K562 (cell line): ENCODE results near the gene DEGS2. TPM values are rescaled to one million over a fixed set of nuclear protein-coding genes. Genes with fewer than 3 reads are reported as not detected.

Experiments used
- ATAC-seq: fragments of 200-7000 bp; cut with Tn5 transposase; 3 replicates; pipeline ENCODE4 v1.9.1; 2020; ENCODE audit warnings: moderate library complexity
- BruUV-seq: library from RNA; stranded (reverse); fragments of 400-500 nt; replicated peaks from 2 replicates; lab custom pipeline; 2021; lab: Mats Ljungman, UMichigan
- CTCF ChIA-PET: fragments of 300-600 bp; formaldehyde crosslinking; extraction: SDS; loops from one replicate; lab custom pipeline; 2021; ENCODE audit warnings: low intra/inter-chr PET ratio; lab: Yijun Ruan, JAX
- POLR2A ChIA-PET: fragments of 300-600, 350-650 bp; sonication (Branson Sonifier 250); formaldehyde crosslinking; extraction: SDS; loops from one replicate; lab custom pipeline; 2021; ENCODE audit warnings: antibody characterized with exemption, inconsistent platforms; lab: Yijun Ruan, JAX
- DNase-seq, 4 experiments: peaks; one replicate each; pipeline versions ENCODE4 v3.0.0 to v3.0.0-alpha.2; 2011 to 2018; ENCODE audit warnings: low spot score in 3 of 4, mixed read lengths in 3 of 4; ENCODE audit errors: extremely low read depth in 1 of 4
- FAIRE-seq: peaks from 2 replicates; lab custom pipeline; 2011; peaks lifted over from hg19 to GRCh38; lab: Jason Lieb, UNC
- H2AFZ ChIP-seq: 2 replicates; pipeline ENCODE4 v1.6.0; 2011; ENCODE audit warnings: low read depth, low read length, control low read depth, inconsistent platforms
- H3K27ac ChIP-seq: fragments of 200-600 bp; 3 replicates; pipeline ENCODE4 v1.8.0; 2011; ENCODE audit warnings: low read depth, mild to moderate bottlenecking, control low read depth, inconsistent platforms, low read length, moderate library complexity, mixed read lengths; ENCODE audit errors: extremely low read depth
- H3K27me3 ChIP-seq, 2 experiments: fragments of 300-600 bp in 1 of 2; 2 replicates in 1 of 2; 3 replicates in 1 of 2; pipeline versions ENCODE4 v1.6.0 to v1.8.0; 2011; ENCODE audit warnings: inconsistent platforms in 2 of 2, low read length in 2 of 2, mild to moderate bottlenecking in 1 of 2, mixed read lengths in 1 of 2, moderate library complexity in 1 of 2; ENCODE audit not compliant: control insufficient read depth in 2 of 2, insufficient read depth in 2 of 2
- H3K36me3 ChIP-seq: fragments of 300-600 bp; 3 replicates; pipeline ENCODE4 v1.8.0; 2011; ENCODE audit warnings: mild to moderate bottlenecking, low read length, inconsistent platforms; ENCODE audit not compliant: control insufficient read depth, insufficient read depth
- H3K4me1 ChIP-seq, 2 experiments: fragments of 200-600 bp in 1 of 2; replicated peaks in 1 of 2; 2 replicates in 1 of 2; 3 replicates in 1 of 2; pipeline versions ENCODE4 v1.5.1 to v1.8.0; 2011; ENCODE audit warnings: inconsistent platforms in 2 of 2, low read length in 2 of 2, mild to moderate bottlenecking in 1 of 2, mixed read lengths in 1 of 2, moderate library complexity in 1 of 2; ENCODE audit not compliant: control insufficient read depth in 2 of 2, insufficient read depth in 2 of 2
- H3K4me2 ChIP-seq: 2 replicates; pipeline ENCODE4 v1.6.1; 2011; ENCODE audit warnings: low read length, control low read depth, inconsistent platforms, mixed read lengths; ENCODE audit not compliant: insufficient read depth
- H3K4me3 ChIP-seq: fragments of 200-600 bp; sonication (generic), shearing (Covaris generic); 2 replicates; pipeline ENCODE4 v1.5.1; 2016; ENCODE audit warnings: control low read depth, inconsistent platforms
- H3K79me2 ChIP-seq: fragments of 200-600 bp; 3 replicates; pipeline ENCODE4 v1.8.0; 2011; ENCODE audit warnings: low read length, inconsistent platforms; ENCODE audit not compliant: control insufficient read depth, insufficient read depth
- H3K9ac ChIP-seq, 2 experiments: 2 replicates each; pipeline versions ENCODE4 v1.6.0 to v1.6.1; 2011; ENCODE audit warnings: low read depth in 2 of 2, low read length in 2 of 2, control low read depth in 1 of 2, inconsistent platforms in 1 of 2, mild to moderate bottlenecking in 1 of 2, mixed read lengths in 1 of 2; ENCODE audit not compliant: insufficient read depth in 1 of 2
- H3K9me1 ChIP-seq: one replicate; pipeline ENCODE4 v1.6.0; 2011; ENCODE audit warnings: inconsistent platforms, mild to moderate bottlenecking, low read length, moderate library complexity; ENCODE audit not compliant: control insufficient read depth, insufficient read depth
- H3K9me3 ChIP-seq: replicated peaks from 2 replicates; pipeline ENCODE4 v1.5.1; 2011; ENCODE audit warnings: low read depth, low read length, inconsistent platforms; ENCODE audit not compliant: control insufficient read depth, insufficient read depth
- H4K20me1 ChIP-seq: replicated peaks from 2 replicates; pipeline ENCODE4 v1.6.1; 2011; ENCODE audit warnings: low read length, inconsistent platforms, mixed read lengths; ENCODE audit not compliant: control insufficient read depth, insufficient read depth
- ARID3B ChIP-seq: fragments of 250-450 bp; sonication (Bioruptor Pico); IDR thresholded peaks from 2 replicates; pipeline ENCODE4 v1.4.0; 2020; ENCODE audit warnings: borderline replicate concordance
- ATF4 ChIP-seq: fragments of 450-650 bp; formaldehyde crosslinking; IDR thresholded peaks from 2 replicates; pipeline ENCODE4 v1.4.0; 2022; ENCODE audit warnings: mild to moderate bottlenecking, moderate library complexity
- CREB1 ChIP-seq, 2 experiments: sonication (generic) in 1 of 2; formaldehyde crosslinking in 1 of 2; IDR thresholded peaks; 2 replicates each; pipeline versions ENCODE4 v1.6.1 to v1.8.0; 2012 to 2022; ENCODE audit warnings: inconsistent platforms in 1 of 2, mild to moderate bottlenecking in 1 of 2, missing genetic modification reagents in 1 of 2, moderate library complexity in 1 of 2
- CREM ChIP-seq: IDR thresholded peaks from 2 replicates; pipeline ENCODE4 v1.6.1; 2014; ENCODE audit warnings: antibody characterized with exemption, low read depth
- FOS ChIP-seq: IDR thresholded peaks from 3 replicates; pipeline ENCODE4 v1.6.1; 2011; ENCODE audit not compliant: insufficient read length; ENCODE audit errors: extremely low read depth
- FOXJ3 ChIP-seq: sonication (generic); formaldehyde crosslinking; IDR thresholded peaks from 2 replicates; pipeline ENCODE4 v1.4.0; 2020; ENCODE audit warnings: mild to moderate bottlenecking, missing genetic modification reagents
- GMEB1 ChIP-seq: fragments of 250-450 bp; sonication (Bioruptor Pico); IDR thresholded peaks from 2 replicates; pipeline ENCODE4 v1.4.0; 2020; ENCODE audit warnings: mild to moderate bottlenecking
- HDGF ChIP-seq: fragments of 450-650 bp; IDR thresholded peaks from 2 replicates; pipeline ENCODE4 v1.6.1; 2016
- HMGN3 ChIP-seq: IDR thresholded peaks from 2 replicates; pipeline ENCODE4 v1.6.1; 2011; ENCODE audit warnings: borderline replicate concordance, low read depth, mild to moderate bottlenecking, mixed read lengths, low read length; ENCODE audit not compliant: insufficient read length; ENCODE audit errors: extremely low read depth
- MITF ChIP-seq: IDR thresholded peaks from 2 replicates; pipeline ENCODE4 v1.6.1; 2014; ENCODE audit warnings: antibody characterized with exemption
- NCOR1 ChIP-seq: fragments of 450-650 bp; IDR thresholded peaks from 2 replicates; pipeline ENCODE4 v1.6.1; 2016; ENCODE audit warnings: mild to moderate bottlenecking, moderate library complexity
- POLR2AphosphoS2 ChIP-seq: IDR thresholded peaks from 2 replicates; pipeline ENCODE4 v1.6.1; 2012; ENCODE audit warnings: low read length, improper control_type of control experiment
- POLR2H ChIP-seq: IDR thresholded peaks from 2 replicates; pipeline ENCODE4 v1.6.1; 2016; ENCODE audit warnings: missing genetic modification characterization, low read depth, mild to moderate bottlenecking, control low read depth, missing compliant biosample characterization, moderate library complexity
- RCOR1 ChIP-seq, 2 experiments: IDR thresholded peaks; 2 replicates each; pipeline ENCODE4 v1.6.1; 2012; ENCODE audit warnings: low read depth in 2 of 2, low read length in 2 of 2, borderline replicate concordance in 1 of 2, improper control_type of control experiment in 1 of 2
- SMAD4 ChIP-seq: fragments of 250-450 bp; sonication (Bioruptor Pico); conservative IDR thresholded peaks from 2 replicates; pipeline ENCODE4 v1.8.0; 2021; ENCODE audit warnings: inconsistent platforms, mild to moderate bottlenecking, moderate library complexity
- TBL1XR1 ChIP-seq, 2 experiments: IDR thresholded peaks; 2 replicates each; pipeline ENCODE4 v1.6.1; 2012; ENCODE audit warnings: improper control_type of control experiment in 2 of 2, low read length in 2 of 2, mild to moderate bottlenecking in 1 of 2
- ZNF23 ChIP-seq: fragments of 250-450 bp; sonication (Bioruptor Pico); IDR thresholded peaks from 2 replicates; pipeline ENCODE4 v1.4.0; 2020; ENCODE audit warnings: mild to moderate bottlenecking
- WGBS: fragments of 100-300 bp; shearing (Covaris generic); methylation state at CpG from one replicate; pipeline ENCODE4 v1.1.6; 2016; ENCODE audit warnings: low coverage, mixed read lengths; ENCODE audit not compliant: insufficient coverage; ENCODE audit errors: missing lambda C conversion rate; 5-methylcytosine and 5-hydroxymethylcytosine counted together
- in situ Hi-C: fragments of 300-500 bp; cut with MboI; formaldehyde crosslinking; loops from 4 replicates; pipeline ENCODE4 v1.15.0; 2018; ENCODE audit warnings: inconsistent platforms, mixed read lengths
- intact Hi-C: fragments of 100-400 bp; cut with micrococcal nuclease; formaldehyde crosslinking; loops from 2 replicates; pipeline ENCODE4 v1.14.2; 2022
- polyA plus RNA-seq, 8 experiments: library from polyadenylated mRNA; depleted of rRNA in 4 of 8; stranded (reverse) in 5 of 8; unstranded in 3 of 8; fragments of >200 nt; fragmentation: Nextera tagmentation in 2 of 8; fragmentation: Illumina TruSeq in 1 of 8; extraction: Ambion mirVana in 2 of 8; extraction: Trizol in 1 of 8; gene quantifications; 2 replicates each; pipeline versions ENCODE4 v1.2.1 to v1.2.3, GENCODE V29; 2011 to 2014; ENCODE audit warnings: inconsistent platforms in 1 of 8, missing spikeins in 1 of 8
- total RNA-seq, 7 experiments: library from RNA; depleted of rRNA in 6 of 7; stranded (reverse); fragments of >200 nt in 6 of 7; fragmentation: Illumina TruSeq in 2 of 7; extraction: Trizol in 2 of 7; gene quantifications; 2 replicates each; pipeline versions ENCODE4 v1.2.1 to v1.2.3, GENCODE V29; 2011 to 2021; ENCODE audit warnings: low replicate concordance in 1 of 7

The DEGS2 gene
- total and polyA plus RNA-seq, 9 of the 15 experiments (the other 6 are each of a cell fraction or from before 2014, with no cell fraction given): 0.22 to 2.9 (median 0.70) TPM

GRCh38 chr14:100201701-100202100 is 42.3 kb upstream of the DEGS2 start:
- Histone ChIP-seq H3K27ac (no peak overlapping the region), H3K9me1 (no peaks in the 10 kb centered on the region), H3K36me3 (no peaks in the 10 kb centered on the region), H3K4me2 (no peak overlapping the region), H2AFZ (no peak overlapping the region), H3K79me2 (no peaks in the 10 kb centered on the region), H3K9ac (no peak overlapping the region), H3K4me1 (peaks cover 0 to 4% of the 10 kb centered on the region in 2 experiments; a peak in 2 of 5 replicates), H3K4me3 (no peak overlapping the region), H3K9me3 (no peaks in the 10 kb centered on the region), H4K20me1 (no peaks in the 10 kb centered on the region), H3K27me3 (no peaks in the 10 kb centered on the region)
- ChIA-PET CTCF (no interaction called here), POLR2A (interaction anchor here (0.6 kb wide), 1 partner anchor 174 kb away, joined by 3 read pairs; a partner anchor contains a TSS)
- ATAC-seq (no peak), FAIRE-seq (no peak), DNase-seq (no peak)
- TF ChIP-seq ATF4 (CRISPR knock-in tag): no peak
- no peak for TF ChIP-seq CREM
- TF ChIP-seq MITF: no peak
- no peak for TF ChIP-seq POLR2AphosphoS2
- TF ChIP-seq POLR2H: no peak
- no peak for TF ChIP-seq HDGF
- TF ChIP-seq ARID3B (CRISPR knock-in tag): no peak
- TF ChIP-seq GMEB1: no peak
- no peak for TF ChIP-seq ZNF23 (CRISPR knock-in tag)
- no peak for TF ChIP-seq FOXJ3 (CRISPR knock-in tag)
- TF ChIP-seq TBL1XR1 (IDR thresholded peaks at IDR 0.05; ENCODE audit: low read length in 2 of 2): no peak
- no peak for TF ChIP-seq CREB1 (IDR thresholded peaks at IDR 0.05)
- TF ChIP-seq CREB1 (CRISPR knock-in tag; IDR thresholded peaks at IDR 0.05): no peak
- no peak for TF ChIP-seq NCOR1
- TF ChIP-seq SMAD4 (CRISPR knock-in tag): no peak
- TF ChIP-seq RCOR1 (IDR thresholded peaks at IDR 0.05; ENCODE audit: borderline replicate concordance in 1 of 2, low read depth in 2 of 2, low read length in 2 of 2): no peak
- no peak for TF ChIP-seq HMGN3
- no peak for TF ChIP-seq FOS
- intact Hi-C loops (no loop called here), in situ Hi-C loops (no loop called here)
- BruUV-seq: no TSS peak
- 67% methylated on average over 5 of the region's 5 CpGs for WGBS
